HG03066 (cell line): ENCODE measurements around the gene PER3.

ENCODE experiments used
- ATAC-seq: cut with Tn5 transposase; IDR thresholded peaks from one replicate; pipeline ENCODE4 v1.9.1; 2021; ENCODE audit warnings: low read depth; ENCODE audit not compliant: unreplicated experiment

The PER3 gene

DNA sequence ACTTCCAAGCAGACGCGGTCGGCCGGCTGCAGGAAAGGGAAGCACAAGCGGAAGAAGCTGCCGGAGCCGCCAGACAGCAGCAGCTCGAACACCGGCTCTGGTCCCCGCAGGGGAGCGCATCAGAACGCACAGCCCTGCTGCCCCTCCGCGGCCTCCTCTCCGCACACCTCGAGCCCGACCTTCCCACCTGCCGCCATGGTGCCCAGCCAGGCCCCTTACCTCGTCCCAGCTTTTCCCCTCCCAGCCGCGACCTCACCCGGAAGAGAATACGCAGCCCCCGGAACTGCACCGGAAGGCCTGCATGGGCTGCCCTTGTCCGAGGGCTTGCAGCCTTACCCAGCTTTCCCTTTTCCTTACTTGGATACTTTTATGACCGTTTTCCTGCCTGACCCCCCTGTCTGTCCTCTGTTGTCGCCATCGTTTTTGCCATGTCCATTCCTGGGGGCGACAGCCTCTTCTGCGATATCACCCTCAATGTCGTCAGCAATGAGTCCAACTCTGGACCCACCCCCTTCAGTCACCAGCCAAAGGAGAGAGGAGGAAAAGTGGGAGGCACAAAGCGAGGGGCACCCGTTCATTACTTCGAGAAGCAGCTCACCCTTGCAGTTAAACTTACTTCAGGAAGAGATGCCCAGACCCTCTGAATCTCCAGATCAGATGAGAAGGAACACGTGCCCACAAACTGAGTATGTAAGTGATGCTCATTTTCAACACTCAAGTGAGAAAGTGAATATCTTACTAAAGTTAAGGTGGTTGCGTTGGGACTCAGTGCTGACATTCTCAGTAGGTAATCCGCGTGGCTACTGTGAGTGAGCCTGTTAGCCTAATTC is 43.2 kb downstream of the PER3 start:
- ATAC-seq, result no peak

- no peak for ATAC-seq
These were observed 47.4 kb downstream of the PER3 start for GRCh38 chr1:7831458-7831857.

DNA sequence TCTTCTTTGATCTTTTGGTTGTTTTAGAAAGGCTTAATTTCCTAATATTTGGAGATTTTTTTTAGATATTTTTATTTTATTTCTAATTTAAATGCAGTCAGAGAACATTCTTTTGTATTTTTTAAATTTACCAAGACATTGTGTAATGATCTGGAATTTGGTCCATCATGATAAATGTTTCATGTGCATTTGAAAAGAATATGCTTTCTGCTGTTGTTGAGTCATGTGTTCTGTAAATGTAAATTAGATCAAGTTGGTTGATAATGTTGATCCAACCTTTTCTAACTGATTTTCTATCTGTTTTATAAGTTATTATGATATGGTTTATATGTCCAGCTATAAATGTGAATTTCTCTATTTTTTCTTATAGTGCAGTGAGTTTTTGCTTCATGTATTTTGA is 48.9 kb downstream of the PER3 start:
- no peak for ATAC-seq

GRCh38 chr1:7838714-7839113 is 54.6 kb downstream of the PER3 start:
- no peak for ATAC-seq

DNA sequence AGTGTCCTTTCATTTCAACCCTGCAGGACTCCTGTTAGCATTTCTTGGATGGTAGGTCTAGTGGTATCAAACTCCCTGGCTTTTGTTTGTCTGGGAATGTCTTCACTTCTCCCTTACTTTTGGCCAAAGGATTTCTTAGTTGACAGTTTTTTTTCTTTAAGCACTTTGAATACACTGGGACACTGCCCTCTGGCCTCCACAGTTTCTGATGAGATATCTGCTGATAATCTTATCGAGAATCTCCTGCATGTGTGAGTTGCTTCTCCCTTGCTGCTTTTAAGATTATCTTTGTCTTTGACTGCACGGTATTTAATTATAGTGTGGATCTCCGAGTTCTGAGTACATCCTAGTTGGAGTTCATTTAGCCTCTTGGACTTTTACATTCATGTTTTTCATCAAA is 55.4 kb downstream of the PER3 start:
- ATAC-seq, result no peak

DNA sequence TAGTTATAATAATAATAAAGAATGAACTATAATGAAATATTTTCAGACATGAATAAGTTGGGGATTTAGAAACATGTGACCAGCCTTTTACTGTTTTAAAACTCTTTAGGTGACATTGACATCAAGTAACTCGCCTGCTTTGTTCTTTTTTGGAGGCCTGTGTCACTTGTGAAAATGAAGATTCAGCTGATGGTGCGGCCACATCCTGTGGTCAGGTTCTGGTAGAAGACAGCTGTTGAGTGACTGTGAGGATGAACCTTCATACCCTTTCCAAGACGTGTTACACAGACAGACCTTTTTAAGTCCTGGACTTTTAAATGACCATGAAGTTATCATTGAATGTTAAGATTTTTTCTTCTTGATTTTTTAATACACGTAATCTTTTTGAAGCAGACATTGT is 58.4 kb downstream of the PER3 start:
- no peak for ATAC-seq

- no peak for ATAC-seq
These were observed 61.7 kb downstream of the PER3 start for GRCh38 chr1:7845761-7846160.

GRCh38 chr1:7846656-7847055 is 62.6 kb downstream of the PER3 start:
- ATAC-seq, result no peak

GRCh38 chr1:7847599-7847998 is 63.5 kb downstream of the PER3 start:
- ATAC-seq, result no peak

GRCh38 chr1:7850786-7851185 is 66.7 kb downstream of the PER3 start:
- no peak for ATAC-seq

DNA sequence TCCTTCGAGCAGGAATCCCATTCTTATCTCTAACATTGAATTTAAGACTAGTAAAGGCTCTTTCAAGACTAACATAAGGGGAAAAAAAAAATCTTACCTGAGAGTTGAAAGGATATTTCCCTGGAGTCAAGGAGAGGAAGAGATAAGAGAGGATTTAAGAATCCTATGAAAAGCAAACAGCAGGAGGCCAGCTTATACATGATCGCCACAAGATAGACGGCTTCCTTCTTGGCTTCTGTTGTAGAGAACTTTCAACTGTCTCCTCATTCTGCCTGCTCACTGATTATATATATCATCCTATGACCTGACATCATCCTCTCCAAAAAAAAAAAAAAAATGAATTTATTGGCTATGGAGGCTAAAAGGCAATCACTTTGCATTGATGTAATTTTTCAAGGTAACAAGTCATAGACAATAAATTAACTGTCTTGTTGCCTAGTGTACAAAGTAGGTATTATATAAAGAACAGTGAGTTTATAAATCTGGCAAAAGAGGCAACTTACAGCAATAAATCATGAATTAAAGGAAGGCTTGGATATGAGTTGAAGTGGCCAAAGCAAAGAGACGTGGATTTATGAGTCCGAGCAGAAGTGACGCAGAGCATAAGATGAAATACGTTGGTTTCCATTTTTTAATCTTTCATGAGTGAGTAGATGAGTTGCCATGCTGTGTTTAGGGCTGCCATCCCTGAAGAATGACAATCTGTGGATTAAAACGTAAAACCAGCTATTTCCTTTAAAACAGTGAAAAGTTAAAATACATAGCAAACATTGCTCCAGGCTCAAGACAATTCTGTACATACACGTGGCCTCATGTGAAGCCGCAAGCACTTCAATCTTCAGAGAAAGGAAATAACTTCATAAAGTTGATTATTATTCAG is 69.0 kb downstream of the PER3 start, which contains the start of gene UTS2:
UTS2 (minus strand) TSS at position 262 of the 880 bp plus-strand sequence; CDS start at position 200, 62 bp downstream.
- ATAC-seq, result no peak

DNA sequence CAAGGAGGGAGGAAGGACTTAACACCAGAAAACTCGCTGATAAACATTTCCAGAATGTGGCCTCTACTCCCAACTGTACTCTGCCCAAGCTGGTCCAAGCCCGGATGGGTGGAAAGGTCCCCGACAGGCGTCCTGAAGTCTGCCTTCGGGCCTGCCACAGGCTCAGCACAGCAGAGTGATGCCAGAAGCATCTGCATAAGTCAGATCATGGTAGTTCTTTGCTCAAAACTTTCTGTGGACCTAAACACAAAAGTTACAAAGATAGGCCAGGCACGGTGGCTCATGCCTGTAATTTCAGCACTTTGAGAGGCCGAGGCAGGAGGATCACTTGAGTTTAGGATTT is 69.6 kb downstream of the PER3 start:
- ATAC-seq, result no peak

DNA sequence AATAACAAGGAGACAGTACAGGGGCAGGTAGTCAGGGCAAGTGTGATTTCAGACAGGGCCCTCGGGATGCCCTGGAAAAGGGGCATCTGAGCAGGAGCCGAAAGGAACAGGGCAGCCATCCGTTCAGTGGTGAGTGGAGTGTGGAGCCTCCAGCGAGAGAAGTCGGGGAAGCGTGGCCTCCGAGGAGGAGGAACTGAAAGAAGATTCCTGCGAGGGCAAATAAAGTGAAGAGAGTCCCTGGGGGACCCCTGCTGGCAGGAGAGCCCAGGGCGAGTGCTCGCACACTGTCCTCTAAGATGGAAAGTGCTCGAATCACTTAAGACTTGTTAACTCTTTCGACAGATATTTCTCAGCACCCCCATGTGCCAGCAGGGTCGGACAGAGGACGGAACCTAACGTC is 72.3 kb downstream of the PER3 start:
- ATAC-seq, result no peak

DNA sequence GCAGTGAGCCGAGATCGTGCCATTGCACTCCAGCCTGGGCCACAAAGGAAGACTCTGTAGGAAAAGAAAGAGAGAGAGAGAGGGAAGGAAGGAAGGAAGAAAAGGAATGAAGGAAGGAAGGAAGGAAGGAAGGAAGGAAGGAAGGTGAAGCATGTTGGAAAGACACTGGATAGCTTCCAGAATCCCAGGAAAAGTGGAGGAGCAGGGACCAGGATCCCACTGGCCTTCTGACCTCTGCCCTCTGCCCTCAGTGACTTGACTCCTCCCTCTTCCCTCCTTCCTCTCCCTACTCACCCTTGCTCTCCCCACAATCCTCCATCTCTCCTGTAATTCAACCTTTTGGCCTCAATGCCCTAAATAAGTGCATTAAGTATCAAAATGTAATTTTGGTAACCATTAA is 72.9 kb downstream of the PER3 start:
- ATAC-seq, result no peak

GRCh38 chr1:7857985-7858384 is 73.9 kb downstream of the PER3 start:
- no peak for ATAC-seq

DNA sequence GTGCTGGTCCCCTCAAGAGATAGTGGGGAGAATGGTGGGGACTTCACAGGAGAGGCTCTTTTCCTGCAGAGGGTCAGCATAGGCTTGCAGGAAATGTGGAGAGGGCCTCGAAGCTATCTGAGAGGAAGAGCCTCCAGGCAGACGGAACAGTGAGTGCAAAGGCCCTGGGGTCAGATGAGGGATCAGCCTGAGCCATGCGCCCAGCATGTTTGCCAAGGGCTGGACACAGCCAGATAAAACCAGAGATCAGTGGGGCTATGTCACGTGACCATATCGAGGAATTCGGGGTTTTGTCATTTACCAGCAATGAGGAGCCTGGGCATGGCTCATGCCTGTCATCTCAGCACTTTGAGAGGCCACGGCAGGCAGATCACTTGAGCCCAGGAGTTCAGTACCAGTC is 75.3 kb downstream of the PER3 start:
- ATAC-seq, result no peak

GRCh38 chr1:7860130-7860529 is 76.0 kb downstream of the PER3 start:
- ATAC-seq, result no peak

GRCh38 chr1:7861452-7861851 is 77.4 kb downstream of the PER3 start:
- no peak for ATAC-seq

DNA sequence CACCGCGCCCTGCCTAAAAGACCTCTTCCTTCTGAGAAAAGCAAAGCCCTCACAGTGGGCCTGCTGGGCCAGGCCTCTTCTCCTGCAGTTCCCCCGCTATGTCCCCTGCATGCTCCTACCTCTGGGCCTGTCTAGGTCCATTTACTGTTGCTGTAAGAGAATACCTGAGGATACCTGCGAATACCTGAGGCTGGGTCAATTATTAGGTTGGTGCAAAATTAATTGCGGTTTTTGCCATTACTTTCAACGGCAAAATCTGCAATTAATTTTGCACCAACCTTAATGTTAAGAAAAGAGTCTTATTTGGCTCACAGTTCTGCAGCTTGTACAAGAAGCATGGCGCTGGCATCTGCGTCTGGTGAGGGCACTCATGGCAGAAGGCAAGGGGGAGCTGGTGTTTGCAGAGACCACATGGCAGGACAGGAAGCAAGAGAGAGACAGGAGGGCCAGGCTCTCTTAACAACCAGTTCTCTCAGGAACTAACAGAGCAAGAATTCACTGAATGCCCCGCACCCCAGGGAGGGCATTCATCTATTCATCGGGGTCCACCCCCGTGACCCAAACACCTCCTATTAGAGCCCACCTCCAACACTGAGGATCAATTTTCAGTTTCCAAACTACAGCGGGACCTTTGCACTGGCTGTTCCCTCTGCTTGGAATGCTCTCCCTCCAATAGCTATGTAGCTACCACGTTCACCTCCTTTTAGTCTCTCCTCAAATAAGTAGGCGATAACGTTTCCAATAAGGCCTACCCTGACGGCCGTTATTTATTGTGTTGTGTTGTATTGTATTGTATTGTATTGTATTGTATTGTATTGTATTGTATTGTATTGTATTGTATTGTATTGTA is 78.3 kb downstream of the PER3 start:
- no peak for ATAC-seq

- no peak for ATAC-seq
These were observed 79.8 kb downstream of the PER3 start for GRCh38 chr1:7863756-7864328.

GRCh38 chr1:7865978-7866377 is 81.9 kb downstream of the PER3 start:
- ATAC-seq, result no peak
